ENCODE data around the gene BCAS1. TPM values are rescaled to one million over a fixed set of nuclear protein-coding genes. Genes with fewer than 3 reads are reported as not detected.

Gene BCAS1
- total and polyA plus RNA-seq, 2 donors (not counting 3 experiments of a cell fraction or from before 2014, with no cell fraction given) = not detected

GRCh38 chr20:54054516-54054915 lies 15.9 kb downstream of the BCAS1 start:
- BruUV-seq (replicated peaks) = no TSS peak

More at GRCh38 chr20:54054516-54054915, 15.9 kb downstream of the BCAS1 start:
- Histone ChIP-seq H2AFZ (ENCODE audit: low read depth, low read length) (no peak overlapping the region), H3K27ac (ENCODE audit: insufficient read depth, low read depth, low read length) (no peak overlapping the region), H3K4me2 (ENCODE audit: insufficient read depth, low read length) (no peak overlapping the region), H3K9ac (replicated peaks; ENCODE audit: extremely low read depth, insufficient read depth, low read length) (no peak overlapping the region), H3K4me3 (replicated peaks in 1 of 3; ENCODE audit: insufficient read depth in 1 of 3, low read depth in 1 of 3, low read length in 3 of 3) (no peak overlapping the region), H3K36me3 (ENCODE audit: control insufficient read depth in 2 of 2, extremely low read depth in 1 of 2, insufficient read depth in 2 of 2, low read length in 2 of 2) (no peaks in the 10 kb centered on the region), H4K20me1 (replicated peaks; ENCODE audit: control insufficient read depth, extremely low read depth, insufficient read depth, low read length) (no peaks in the 10 kb centered on the region), H3K9me1 (replicated peaks; ENCODE audit: control insufficient read depth, extremely low read depth, insufficient read depth, low read length) (no peaks in the 10 kb centered on the region), H3K9me3 (replicated peaks; ENCODE audit: control insufficient read depth, insufficient read depth, low read length) (no peaks in the 10 kb centered on the region), H3K79me2 (ENCODE audit: control insufficient read depth, insufficient read depth, low read length) (no peaks in the 10 kb centered on the region), H3K4me1 (ENCODE audit: control insufficient read depth, extremely low read depth, insufficient read depth, low read length) (no peaks in the 10 kb centered on the region), H3K27me3 (ENCODE audit: control insufficient read depth in 2 of 2, insufficient read depth in 2 of 2, low read length in 2 of 2) (no peaks in the 10 kb centered on the region)
- ChIA-PET CTCF (no interaction called here), POLR2A (no interaction called here)
- DNase-seq (ENCODE audit: low read depth, low spot score) (no peak), FAIRE-seq (no peak)
- TF ChIP-seq POLR2AphosphoS5 (IDR thresholded peaks at IDR 0.05; ENCODE audit: insufficient read depth, low read depth, low read length) (no peak), EZH2 (IDR thresholded peaks at IDR 0.05; ENCODE audit: borderline replicate concordance, low read depth, low read length, severe bottlenecking) (no peak), FOS (IDR thresholded peaks at IDR 0.05; ENCODE audit: borderline replicate concordance, insufficient read depth, low read length) (no peak), POLR2A (IDR thresholded peaks at IDR 0.05; ENCODE audit: low read depth, low read length) (no peak), CTCF (IDR thresholded peaks at IDR 0.05; ENCODE audit: extremely low read depth in 1 of 2, insufficient read depth in 1 of 2, low read depth in 1 of 2, low read length in 2 of 2) (no peak), MYC (IDR thresholded peaks at IDR 0.05; ENCODE audit: low read depth, low read length) (no peak), GATA2 (IDR thresholded peaks at IDR 0.05; ENCODE audit: insufficient read depth, insufficient read length, low read depth, low read length) (no peak), JUN (IDR thresholded peaks at IDR 0.05; ENCODE audit: borderline replicate concordance, insufficient read depth, insufficient read length, low read depth) (no peak)
- TF ChIP-seq, protein P1, sequence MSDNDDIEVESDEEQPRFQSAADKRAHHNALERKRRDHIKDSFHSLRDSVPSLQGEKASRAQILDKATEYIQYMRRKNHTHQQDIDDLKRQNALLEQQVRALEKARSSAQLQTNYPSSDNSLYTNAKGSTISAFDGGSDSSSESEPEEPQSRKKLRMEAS (IDR thresholded peaks at IDR 0.05; ENCODE audit: insufficient read depth, insufficient read length) = no peak
- intact Hi-C loops (cut with micrococcal nuclease) (no loop called here), dilution Hi-C loops (cut with MboI; ENCODE audit: extremely low pct_ligation_motif_present, low sequenced_read_pairs) (no loop called here)
